Measurements from ENCODE around the gene BLMH.
"Not testable (repeated sequence)": the region's sequence is repeated elsewhere in the genome, so short reads cannot be mapped to it uniquely, and the experiment has no call there.

BLMH gene

GRCh38 chr17:30246460-30246859, 45.3 kb downstream of the BLMH start:
- DNase-seq, result no peak

- DNase-seq, result no peak
Measured at GRCh38 chr17:30244853-30245385, 46.8 kb downstream of the BLMH start.

GRCh38 chr17:30243568-30243967, 48.2 kb downstream of the BLMH start:
- DNase-seq, result no peak

GRCh38 chr17:30243002-30243401, 48.7 kb downstream of the BLMH start:
- DNase-seq, result no peak

- DNase-seq, result no peak
Measured at GRCh38 chr17:30241051-30241450, 50.7 kb downstream of the BLMH start.

- no peak for DNase-seq
Measured at GRCh38 chr17:30240177-30240576, 51.6 kb downstream of the BLMH start.

- no peak for DNase-seq
Measured at GRCh38 chr17:30239089-30239462, 52.7 kb downstream of the BLMH start.

- no peak for DNase-seq
Measured at GRCh38 chr17:30238387-30239088, 53.2 kb downstream of the BLMH start.

GRCh38 chr17:30238003-30238344, 53.8 kb downstream of the BLMH start:
- no peak for DNase-seq

- no peak for DNase-seq
Measured at GRCh38 chr17:30237296-30238002, 54.3 kb downstream of the BLMH start.

- DNase-seq, result peak in 1 of 4 experiments; percentile 3
Measured at GRCh38 chr17:30236766-30237165, 55.0 kb downstream of the BLMH start.

GRCh38 chr17:30236297-30236624, 55.5 kb downstream of the BLMH start:
- DNase-seq, result no peak

- DNase-seq, result no peak
Measured at GRCh38 chr17:30235386-30236296, 56.1 kb downstream of the BLMH start, which contains the start of gene SLC6A4. Gene SLC6A4 (minus strand): TSS chr17:30235697. CDS start chr17:30221958, 13,739 bp downstream.

GRCh38 chr17:30234964-30235363, 56.8 kb downstream of the BLMH start:
- DNase-seq, result no peak

GRCh38 chr17:30234296-30234695, 57.4 kb downstream of the BLMH start:
- DNase-seq, result no peak

- DNase-seq, result no peak
Measured at GRCh38 chr17:30232824-30233427, 58.8 kb downstream of the BLMH start.

GRCh38 chr17:30232015-30232823, 59.5 kb downstream of the BLMH start:
- DNase-seq, result no peak

- no peak for DNase-seq
Measured at GRCh38 chr17:30230596-30231125, 61.1 kb downstream of the BLMH start.

GRCh38 chr17:30230009-30230408, 61.7 kb downstream of the BLMH start:
- not testable (repeated sequence) for DNase-seq

GRCh38 chr17:30229012-30229411, 62.7 kb downstream of the BLMH start:
- DNase-seq, result no peak

GRCh38 chr17:30228011-30228410, 63.7 kb downstream of the BLMH start:
- no peak for DNase-seq

- no peak for DNase-seq
Measured at GRCh38 chr17:30226878-30227277, 64.9 kb downstream of the BLMH start.
